ENCODE results near the gene PRR18. TPM values are rescaled to one million over a fixed set of nuclear protein-coding genes. Genes with fewer than 3 reads are reported as not detected.
A peak's percentile ranks its signal among the peaks of the same experiment; 100 is the strongest.

The PRR18 gene
- total RNA-seq, 4 donors from 2014 or later: 0.21 to 0.67 (median 0.59) TPM; not detected in 1

DNA sequence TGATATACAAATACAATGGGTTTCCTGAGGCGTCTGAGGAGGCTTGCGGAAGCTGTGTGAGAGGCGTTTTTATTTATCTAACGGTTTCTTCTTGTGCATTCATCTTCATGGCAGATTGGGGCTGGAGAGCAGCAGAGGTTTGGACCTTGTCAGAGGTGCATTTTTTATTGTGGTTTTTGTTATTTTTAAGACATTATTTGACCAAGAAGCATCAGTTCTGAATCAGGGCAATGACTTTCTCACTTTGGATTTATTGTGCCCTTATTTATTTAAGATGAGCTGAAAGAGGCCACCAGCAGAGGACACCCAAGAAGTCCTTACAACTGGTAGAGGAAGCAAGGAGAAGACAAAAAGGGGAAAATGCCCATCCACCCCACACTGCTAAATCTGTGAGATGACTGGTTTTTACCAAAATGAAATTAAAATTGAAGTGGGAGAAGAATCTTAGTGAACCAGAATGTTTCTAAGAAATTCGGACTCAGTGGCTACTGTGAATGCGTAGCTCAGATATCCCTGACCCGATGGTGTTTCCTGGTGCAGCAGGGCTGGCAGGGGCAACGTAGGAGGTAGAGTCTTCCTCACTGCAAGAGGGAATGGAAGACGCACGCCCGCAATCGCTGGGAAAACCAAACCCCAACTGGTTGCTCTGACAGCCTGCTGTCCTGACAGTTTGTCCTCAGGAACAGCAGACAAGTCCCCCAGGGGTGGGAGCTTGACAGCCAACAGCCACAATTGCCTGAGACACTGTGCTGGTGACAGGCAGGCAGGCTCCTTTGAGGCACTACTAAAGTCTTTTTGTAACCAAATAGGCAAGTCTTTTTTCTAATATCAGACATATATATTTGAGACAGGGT is 14.2 kb downstream of the PRR18 start:
- H3K36me3 ChIP-seq: no peaks in the 10 kb centered on the region
- no peak overlapping the region for H3K4me3 ChIP-seq (replicated peaks in 1 of 3)
- DNase-seq: no peak
- intact Hi-C loops (cut with DNase I): no loop called here
- H3K27ac ChIP-seq: no peak overlapping the region
- H3K4me1 ChIP-seq: no peaks in the 10 kb centered on the region
- 82 to 85% methylated on average over 12 of the region's 12 CpGs for WGBS, 2 donors
- no peak for TF ChIP-seq POLR2A (IDR thresholded peaks at IDR 0.05)
- TF ChIP-seq, protein P1, sequence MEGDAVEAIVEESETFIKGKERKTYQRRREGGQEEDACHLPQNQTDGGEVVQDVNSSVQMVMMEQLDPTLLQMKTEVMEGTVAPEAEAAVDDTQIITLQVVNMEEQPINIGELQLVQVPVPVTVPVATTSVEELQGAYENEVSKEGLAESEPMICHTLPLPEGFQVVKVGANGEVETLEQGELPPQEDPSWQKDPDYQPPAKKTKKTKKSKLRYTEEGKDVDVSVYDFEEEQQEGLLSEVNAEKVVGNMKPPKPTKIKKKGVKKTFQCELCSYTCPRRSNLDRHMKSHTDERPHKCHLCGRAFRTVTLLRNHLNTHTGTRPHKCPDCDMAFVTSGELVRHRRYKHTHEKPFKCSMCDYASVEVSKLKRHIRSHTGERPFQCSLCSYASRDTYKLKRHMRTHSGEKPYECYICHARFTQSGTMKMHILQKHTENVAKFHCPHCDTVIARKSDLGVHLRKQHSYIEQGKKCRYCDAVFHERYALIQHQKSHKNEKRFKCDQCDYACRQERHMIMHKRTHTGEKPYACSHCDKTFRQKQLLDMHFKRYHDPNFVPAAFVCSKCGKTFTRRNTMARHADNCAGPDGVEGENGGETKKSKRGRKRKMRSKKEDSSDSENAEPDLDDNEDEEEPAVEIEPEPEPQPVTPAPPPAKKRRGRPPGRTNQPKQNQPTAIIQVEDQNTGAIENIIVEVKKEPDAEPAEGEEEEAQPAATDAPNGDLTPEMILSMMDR (IDR thresholded peaks at IDR 0.05): no peak
- H3K9me3 ChIP-seq: no peaks in the 10 kb centered on the region
- no peaks in the 10 kb centered on the region for H3K27me3 ChIP-seq

DNA sequence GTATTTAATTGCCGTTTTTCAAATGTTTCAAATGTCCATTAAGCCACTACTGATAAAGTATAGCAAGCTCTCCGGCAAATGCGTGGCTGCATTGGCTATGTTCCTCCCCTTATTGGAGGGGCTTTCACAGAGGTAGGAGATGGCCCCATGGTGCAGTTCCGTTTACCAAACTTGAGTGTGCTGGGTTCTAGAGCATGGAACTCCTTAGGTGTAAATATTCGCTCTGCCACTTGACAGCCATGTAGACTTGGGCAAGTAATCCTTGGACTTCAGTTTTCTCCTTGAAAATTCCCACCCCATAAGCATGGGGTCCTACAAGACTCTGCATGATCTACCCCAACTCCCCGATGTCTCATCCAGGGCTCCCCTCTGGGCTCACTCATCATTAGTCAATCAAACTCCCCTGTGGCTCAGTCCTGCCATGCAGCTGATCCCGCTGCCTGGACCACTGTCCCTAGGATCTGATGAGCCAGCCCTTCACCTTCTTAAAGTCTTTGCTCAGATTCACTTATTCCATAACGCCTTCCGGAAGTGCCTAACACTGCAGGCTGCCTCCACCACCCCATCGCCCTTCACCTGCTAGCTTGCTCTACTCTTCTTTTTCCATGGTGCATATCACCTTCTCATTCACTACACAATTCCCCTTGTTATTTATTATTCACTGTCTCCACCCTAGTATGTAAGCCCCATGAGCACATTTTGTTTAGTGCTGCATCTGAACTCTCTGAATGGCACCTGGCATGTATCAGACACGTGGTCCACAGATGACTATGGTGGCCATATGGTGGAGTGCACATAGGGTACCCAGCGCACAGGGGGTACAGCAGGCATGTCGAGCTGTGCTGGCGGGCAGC is 18.8 kb downstream of the PRR18 start:
- no peaks in the 10 kb centered on the region for H3K27me3 ChIP-seq
- TF ChIP-seq POLR2A (IDR thresholded peaks at IDR 0.05): no peak
- TF ChIP-seq, protein P1 (IDR thresholded peaks at IDR 0.05): no peak
- no peak for DNase-seq
- H3K9me3 ChIP-seq: no peaks in the 10 kb centered on the region
- WGBS, 2 donors: 93 to 94% methylated on average over 14 of the region's 14 CpGs
- H3K36me3 ChIP-seq: no peaks in the 10 kb centered on the region
- intact Hi-C loops (cut with DNase I): no loop called here
- no peak overlapping the region for H3K4me3 ChIP-seq (replicated peaks in 1 of 3)
- no peaks in the 10 kb centered on the region for H3K4me1 ChIP-seq
- no peak overlapping the region for H3K27ac ChIP-seq

DNA sequence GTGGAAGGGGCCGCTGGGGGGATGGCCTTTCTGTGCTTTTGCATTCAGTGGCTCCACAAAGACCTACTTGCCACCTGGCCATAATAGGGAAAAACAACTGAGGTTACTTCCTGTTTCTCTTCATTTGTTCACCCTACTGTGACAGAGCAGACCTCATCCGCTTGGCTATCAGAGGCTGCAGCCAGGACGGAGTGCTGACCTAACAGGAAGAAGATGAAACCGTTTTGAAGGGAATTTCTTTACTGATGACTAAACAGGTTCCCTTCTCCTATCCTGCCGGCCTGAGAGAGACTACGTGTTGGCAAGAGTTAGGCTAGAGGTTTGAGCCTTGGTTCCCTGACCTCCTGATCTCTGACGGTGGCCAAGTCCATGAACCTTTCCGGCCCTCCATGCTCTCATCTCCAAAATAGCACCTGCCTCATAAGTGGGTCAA is 21.3 kb downstream of the PRR18 start:
- Histone ChIP-seq H3K4me1 (no peaks in the 10 kb centered on the region), H3K27me3 (no peaks in the 10 kb centered on the region), H3K4me3 (replicated peaks in 1 of 3) (no peak overlapping the region), H3K9me3 (no peaks in the 10 kb centered on the region), H3K36me3 (no peaks in the 10 kb centered on the region), H3K27ac (no peak overlapping the region)
- peak in 1 of 2 donors; percentile 17 for DNase-seq
- WGBS, 2 donors: 60 to 67% methylated on average over 8 of the region's 8 CpGs
- intact Hi-C loops (cut with DNase I): no loop called here
- TF ChIP-seq, protein P1 (IDR thresholded peaks at IDR 0.05): no peak

GRCh38 chr6:166285233-166285632 is 23.0 kb downstream of the PRR18 start:
- intact Hi-C loops (cut with DNase I): no loop called here
- Histone ChIP-seq H3K4me3 (replicated peaks in 1 of 3) (no peak overlapping the region), H3K9me3 (no peaks in the 10 kb centered on the region), H3K27me3 (no peaks in the 10 kb centered on the region), H3K36me3 (no peaks in the 10 kb centered on the region), H3K27ac (no peak overlapping the region), H3K4me1 (no peaks in the 10 kb centered on the region)
- TF ChIP-seq, protein P1 (IDR thresholded peaks at IDR 0.05): no peak
- TF ChIP-seq POLR2A (IDR thresholded peaks at IDR 0.05): no peak
- 43 to 65% methylated on average over 6 of the region's 6 CpGs for WGBS, 2 donors
- DNase-seq: no peak

- Histone ChIP-seq H3K4me3 (replicated peaks in 1 of 3) (no peak overlapping the region), H3K9me3 (no peaks in the 10 kb centered on the region), H3K4me1 (no peaks in the 10 kb centered on the region), H3K27ac (no peak overlapping the region), H3K36me3 (no peaks in the 10 kb centered on the region), H3K27me3 (no peaks in the 10 kb centered on the region)
- 79 to 85% methylated on average over 6 of the region's 6 CpGs for WGBS, 2 donors
- intact Hi-C loops (cut with DNase I): no loop called here
- no peak for TF ChIP-seq POLR2A (IDR thresholded peaks at IDR 0.05)
- TF ChIP-seq, protein P1 (IDR thresholded peaks at IDR 0.05): no peak
- no peak for DNase-seq
These were observed 23.6 kb downstream of the PRR18 start for GRCh38 chr6:166284640-166285039.

All from thyroid gland (tissue), 4 donors.